Mucosa of rectum (tissue), 2 donors: ENCODE measurements around the gene MTSS2.

Source experiments
- H3K27ac ChIP-seq, 2 donors: one replicate each; pipeline ENCODE4 v1.7.0; 2013; ENCODE audit warnings: inconsistent platforms in 2 of 2, low read depth in 2 of 2, low read length in 2 of 2
- H3K27me3 ChIP-seq, 2 donors: one replicate each; pipeline ENCODE4 v1.7.0; 2013; ENCODE audit warnings: low read length in 2 of 2; ENCODE audit not compliant: control insufficient read depth in 2 of 2, insufficient read depth in 2 of 2
- H3K36me3 ChIP-seq, 2 donors: one replicate each; pipeline ENCODE4 v1.7.0; 2013; ENCODE audit warnings: low read length in 2 of 2; ENCODE audit not compliant: control insufficient read depth in 2 of 2, insufficient read depth in 2 of 2
- H3K4me1 ChIP-seq, 2 donors: one replicate each; pipeline ENCODE4 v1.7.0; 2013; ENCODE audit warnings: low read length in 2 of 2, mild to moderate bottlenecking in 1 of 2; ENCODE audit not compliant: control insufficient read depth in 2 of 2, insufficient read depth in 2 of 2
- H3K4me3 ChIP-seq, 2 donors: one replicate each; pipeline ENCODE4 v1.7.0; 2013; ENCODE audit warnings: low read length in 2 of 2
- H3K9ac ChIP-seq, 2 donors: one replicate each; pipeline ENCODE4 v1.7.0; 2013; ENCODE audit warnings: low read length in 2 of 2, low read depth in 1 of 2, mild to moderate bottlenecking in 1 of 2
- H3K9me3 ChIP-seq, 2 donors: one replicate each; pipeline ENCODE4 v1.7.0; 2013; ENCODE audit warnings: low read length in 2 of 2; ENCODE audit not compliant: control insufficient read depth in 2 of 2
- donor health status: healthy.
- donor health status: Normal muscosa, but diverticular disease.

The MTSS2 gene

DNA sequence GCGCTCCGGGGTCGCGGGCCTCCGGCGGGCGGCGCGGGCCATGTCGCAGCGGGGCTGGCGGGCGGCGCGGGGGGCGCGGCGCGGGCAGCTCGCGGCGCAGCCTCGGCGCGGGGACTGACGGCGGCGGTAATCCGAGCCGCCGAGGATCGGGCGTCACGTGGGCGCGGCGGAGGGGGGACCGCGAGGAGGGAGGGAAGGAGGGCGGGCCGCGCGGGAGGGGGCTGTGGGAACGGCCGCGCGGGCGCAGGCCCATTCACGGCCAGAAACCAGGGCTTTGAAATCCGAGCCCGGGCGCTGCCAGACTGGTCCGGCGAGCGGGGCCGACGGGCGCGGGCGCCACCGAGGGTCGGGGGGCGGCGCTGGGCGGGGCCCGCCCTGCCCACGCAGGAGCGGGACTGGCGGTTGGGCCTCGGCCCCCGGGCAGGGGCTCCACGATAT lies at the start of gene MTSS2:
MTSS2 (minus strand) TSS at position 116 of the 438 bp plus-strand sequence. CDS start 262 bp downstream, outside the sequence.
- Histone ChIP-seq H3K27ac (peak within 1 kb of the TSS; percentile 61 to 83), H3K9me3 (no peaks in the 10 kb centered on the region), H3K36me3 (no peaks in the 10 kb centered on the region), H3K27me3 (no peaks in the 10 kb centered on the region), H3K4me1 (peaks cover 39 to 42% of the 10 kb centered on the region in 2 donors), H3K9ac (peak within 1 kb of the TSS; percentile 41 to 71), H3K4me3 (peak within 1 kb of the TSS; percentile 59 to 65)

DNA sequence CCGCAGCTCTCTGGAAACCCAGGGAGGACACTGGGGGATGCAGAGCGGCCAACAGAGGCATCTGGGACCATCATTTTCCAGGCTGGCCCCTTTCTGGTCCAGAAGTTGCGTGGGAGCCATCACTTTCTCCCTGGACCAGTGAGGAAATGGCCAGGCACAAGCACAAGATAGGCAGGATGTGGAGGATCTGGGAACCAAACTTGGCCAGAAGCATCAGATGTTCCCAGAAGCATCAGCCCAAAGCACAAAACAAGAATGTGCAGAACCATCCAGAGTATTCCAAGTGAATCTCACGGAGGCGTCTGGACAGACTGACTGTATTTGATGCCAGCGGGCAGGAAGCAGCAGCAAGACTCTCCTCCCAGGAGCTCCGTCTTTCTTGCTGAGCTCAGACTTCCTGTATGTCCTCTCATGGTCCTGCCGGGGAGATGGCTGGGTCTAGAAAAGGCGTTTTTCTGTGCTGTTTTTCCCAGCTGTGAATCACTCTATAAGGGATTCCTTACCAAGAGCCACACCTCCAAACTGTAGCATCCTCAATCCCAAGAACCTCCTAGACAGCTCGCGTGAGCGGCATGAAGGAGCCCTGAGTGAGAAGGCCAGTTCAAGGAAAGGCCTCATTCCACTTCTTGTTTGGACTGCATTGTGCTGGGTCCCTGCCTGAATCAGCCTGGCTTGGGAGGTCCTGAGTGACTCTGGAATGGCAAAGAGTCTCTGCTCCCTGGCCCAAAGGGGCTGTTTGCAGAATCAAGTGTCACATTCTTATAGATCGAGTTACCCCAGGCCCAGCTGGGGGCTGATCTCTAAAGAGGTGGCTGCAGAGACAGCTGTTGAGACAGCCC lies 49.5 kb upstream of the MTSS2 start:
- no peaks in the 10 kb centered on the region for H3K27me3 ChIP-seq
- no peaks in the 10 kb centered on the region for H3K9me3 ChIP-seq
- peak overlapping the region; percentile 28 to 69 for H3K27ac ChIP-seq
- peaks cover 0 to 13% of the 10 kb centered on the region in 2 donors for H3K36me3 ChIP-seq
- no peak overlapping the region for H3K9ac ChIP-seq
- H3K4me3 ChIP-seq = no peak overlapping the region
- peaks cover 13 to 16% of the 10 kb centered on the region in 2 donors for H3K4me1 ChIP-seq

GRCh38 chr16:70734522-70735095 lies 48.8 kb upstream of the MTSS2 start:
- H3K9ac ChIP-seq = no peak overlapping the region
- peaks cover 13 to 16% of the 10 kb centered on the region in 2 donors for H3K4me1 ChIP-seq
- no peaks in the 10 kb centered on the region for H3K9me3 ChIP-seq
- H3K27me3 ChIP-seq = no peaks in the 10 kb centered on the region
- H3K36me3 ChIP-seq = peaks cover 0 to 15% of the 10 kb centered on the region in 2 donors
- no peak overlapping the region for H3K27ac ChIP-seq
- H3K4me3 ChIP-seq = no peak overlapping the region

- no peak overlapping the region for H3K9ac ChIP-seq
- H3K36me3 ChIP-seq = peaks cover 4 to 13% of the 10 kb centered on the region in 2 donors
- H3K4me1 ChIP-seq = peaks cover 0 to 6% of the 10 kb centered on the region in 2 donors
- H3K27ac ChIP-seq = no peak overlapping the region
- H3K4me3 ChIP-seq = no peak overlapping the region
- no peaks in the 10 kb centered on the region for H3K9me3 ChIP-seq
- no peaks in the 10 kb centered on the region for H3K27me3 ChIP-seq
Observed at GRCh38 chr16:70730944-70731343, 45.1 kb upstream of the MTSS2 start.

- Histone ChIP-seq H3K27ac (no peak overlapping the region), H3K9ac (no peak overlapping the region), H3K4me1 (peaks cover 0 to 6% of the 10 kb centered on the region in 2 donors)
Observed at GRCh38 chr16:70730031-70730430, 44.2 kb upstream of the MTSS2 start.

GRCh38 chr16:70729292-70729691 lies 43.4 kb upstream of the MTSS2 start:
- Histone ChIP-seq H3K9me3 (no peaks in the 10 kb centered on the region), H3K4me1 (peaks cover 2 to 6% of the 10 kb centered on the region in 2 donors), H3K4me3 (no peak overlapping the region), H3K36me3 (peaks cover 6 to 13% of the 10 kb centered on the region in 2 donors), H3K27ac (no peak overlapping the region), H3K9ac (no peak overlapping the region), H3K27me3 (no peaks in the 10 kb centered on the region)

More at GRCh38 chr16:70730031-70730430, 44.2 kb upstream of the MTSS2 start:
- H3K36me3 ChIP-seq = peaks cover 4 to 13% of the 10 kb centered on the region in 2 donors
- H3K4me3 ChIP-seq = no peak overlapping the region
- no peaks in the 10 kb centered on the region for H3K9me3 ChIP-seq
- H3K27me3 ChIP-seq = no peaks in the 10 kb centered on the region

- Histone ChIP-seq H3K9ac (no peak overlapping the region), H3K9me3 (no peaks in the 10 kb centered on the region), H3K27ac (no peak overlapping the region), H3K4me1 (peaks cover 2 to 6% of the 10 kb centered on the region in 2 donors), H3K36me3 (peaks cover 6 to 15% of the 10 kb centered on the region in 2 donors), H3K27me3 (no peaks in the 10 kb centered on the region), H3K4me3 (no peak overlapping the region)
Observed at GRCh38 chr16:70728150-70728549, 42.3 kb upstream of the MTSS2 start.

GRCh38 chr16:70726892-70727361 lies 41.1 kb upstream of the MTSS2 start:
- Histone ChIP-seq H3K27ac (peak overlapping the region; percentile 61 to 69), H3K9ac (no peak overlapping the region), H3K4me3 (no peak overlapping the region), H3K9me3 (no peaks in the 10 kb centered on the region), H3K4me1 (peaks cover 2 to 6% of the 10 kb centered on the region in 2 donors), H3K36me3 (peaks cover 6 to 15% of the 10 kb centered on the region in 2 donors), H3K27me3 (no peaks in the 10 kb centered on the region)

GRCh38 chr16:70725912-70726828 lies 40.3 kb upstream of the MTSS2 start:
- no peaks in the 10 kb centered on the region for H3K27me3 ChIP-seq
- peaks cover 8 to 15% of the 10 kb centered on the region in 2 donors for H3K36me3 ChIP-seq
- peak overlapping the region; percentile 69 to 75 for H3K27ac ChIP-seq
- H3K9ac ChIP-seq = no peak overlapping the region
- peaks cover 2 to 6% of the 10 kb centered on the region in 2 donors for H3K4me1 ChIP-seq
- no peaks in the 10 kb centered on the region for H3K9me3 ChIP-seq
- no peak overlapping the region for H3K4me3 ChIP-seq
